Smooth muscle cell (in vitro differentiated cells): Measurements from ENCODE around the gene PLA2G6. TPM values are rescaled to one million over a fixed set of nuclear protein-coding genes. Genes with fewer than 3 reads are reported as not detected.

Experiments
- DNase-seq: peaks from one replicate; lab custom pipeline; 2025; ENCODE audit not compliant: unreplicated experiment; lab: John Stamatoyannopoulos, UW
- H2AFZ ChIP-seq: fragments of 200-600 bp; sonication (generic); 2 replicates; pipeline ENCODE4 v1.6.0; 2016; ENCODE audit warnings: antibody characterized with exemption, low read depth, mild to moderate bottlenecking
- H3F3A ChIP-seq: fragments of 200-600 bp; sonication (generic); 2 replicates; pipeline ENCODE4 v1.6.0; 2017; ENCODE audit warnings: antibody characterized with exemption, low read depth
- H3K27ac ChIP-seq: fragments of 200-600 bp; sonication (generic); 2 replicates; pipeline ENCODE4 v1.5.1; 2016; ENCODE audit warnings: low read depth, mild to moderate bottlenecking
- H3K27me3 ChIP-seq: fragments of 200-600 bp; sonication (generic); 2 replicates; pipeline ENCODE4 v1.6.1; 2016; ENCODE audit warnings: low read depth, mild to moderate bottlenecking
- H3K36me3 ChIP-seq: fragments of 200-600 bp; sonication (generic); 2 replicates; pipeline ENCODE4 v1.5.1; 2016; ENCODE audit warnings: low read depth
- H3K4me1 ChIP-seq: fragments of 200-600 bp; sonication (generic); 2 replicates; pipeline ENCODE4 v1.5.1; 2016; ENCODE audit warnings: low read depth
- H3K4me2 ChIP-seq: fragments of 200-600 bp; sonication (generic); 2 replicates; pipeline ENCODE4 v1.6.0; 2016; ENCODE audit warnings: mild to moderate bottlenecking
- H3K4me3 ChIP-seq: fragments of 200-600 bp; sonication (generic); 2 replicates; pipeline ENCODE4 v1.5.1; 2016; ENCODE audit warnings: mild to moderate bottlenecking
- H3K79me2 ChIP-seq: fragments of 200-600 bp; sonication (generic); 2 replicates; pipeline ENCODE4 v1.6.0; 2016; ENCODE audit warnings: low read depth, mild to moderate bottlenecking
- H3K9ac ChIP-seq: fragments of 200-600 bp; sonication (generic); 2 replicates; pipeline ENCODE4 v1.6.0; 2016; ENCODE audit warnings: low read depth
- H3K9me3 ChIP-seq: fragments of 200-600 bp; sonication (generic); replicated peaks from 2 replicates; pipeline ENCODE4 v1.5.1; 2016; ENCODE audit warnings: low read depth
- H4K20me1 ChIP-seq: fragments of 200-600 bp; sonication (generic); 2 replicates; pipeline ENCODE4 v1.6.0; 2016; ENCODE audit warnings: low read depth
- WGBS: methylation state at CpG from one replicate; pipeline ENCODE4 v1.1.7; 2016; ENCODE audit warnings: low lambda C conversion rate; 5-methylcytosine and 5-hydroxymethylcytosine counted together
- polyA plus RNA-seq: library from polyadenylated mRNA; unstranded; fragments of >200 nt; fragmentation: Nextera tagmentation; extraction: Ambion mirVana; gene quantifications from 2 replicates; pipeline ENCODE4 v1.2.1, GENCODE V29; 2016
- total RNA-seq: library from RNA; depleted of rRNA; stranded (reverse); fragments of >200 nt; gene quantifications from 2 replicates; pipeline ENCODE4 v1.2.3, GENCODE V29; 2014
- TF ChIP-seq, protein P1 (sequence below): fragments of 200-600 bp; sonication (generic); IDR thresholded peaks from 2 replicates; pipeline ENCODE4 v1.5.1; 2017; ENCODE audit warnings: borderline replicate concordance, mild to moderate bottlenecking, antibody characterized with exemption; ENCODE audit not compliant: insufficient read depth, poor library complexity, severe bottlenecking

Gene PLA2G6
- total and polyA plus RNA-seq, 2 experiments from 2014 or later: 6.1 to 8.9 TPM

DNA sequence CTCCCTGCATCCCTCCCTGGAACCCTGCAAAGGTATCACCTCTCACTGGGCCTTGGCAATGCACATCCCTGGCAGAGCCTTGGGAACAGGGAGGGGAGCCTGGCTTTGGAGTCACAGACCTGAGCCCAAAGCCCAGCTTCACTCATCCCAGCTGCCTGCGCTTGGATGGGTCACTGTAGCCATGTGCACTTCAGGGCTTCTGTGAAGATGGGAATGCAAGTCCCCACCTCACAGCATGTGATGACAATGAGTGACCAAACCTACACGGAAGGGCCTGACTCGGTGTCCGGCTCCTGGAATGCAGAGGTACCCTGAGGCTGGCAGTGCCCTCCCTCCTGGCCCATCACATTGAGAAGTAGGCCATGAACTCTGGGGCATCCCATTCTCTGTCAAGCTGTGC, 48.3 kb downstream of the PLA2G6 start:
- no peaks in the 10 kb centered on the region for H3K79me2 ChIP-seq
- H3K27ac ChIP-seq: no peak overlapping the region
- no peak overlapping the region for H2AFZ ChIP-seq
- no peaks in the 10 kb centered on the region for H3K36me3 ChIP-seq
- H3K4me2 ChIP-seq: no peak overlapping the region
- TF ChIP-seq, protein P1, sequence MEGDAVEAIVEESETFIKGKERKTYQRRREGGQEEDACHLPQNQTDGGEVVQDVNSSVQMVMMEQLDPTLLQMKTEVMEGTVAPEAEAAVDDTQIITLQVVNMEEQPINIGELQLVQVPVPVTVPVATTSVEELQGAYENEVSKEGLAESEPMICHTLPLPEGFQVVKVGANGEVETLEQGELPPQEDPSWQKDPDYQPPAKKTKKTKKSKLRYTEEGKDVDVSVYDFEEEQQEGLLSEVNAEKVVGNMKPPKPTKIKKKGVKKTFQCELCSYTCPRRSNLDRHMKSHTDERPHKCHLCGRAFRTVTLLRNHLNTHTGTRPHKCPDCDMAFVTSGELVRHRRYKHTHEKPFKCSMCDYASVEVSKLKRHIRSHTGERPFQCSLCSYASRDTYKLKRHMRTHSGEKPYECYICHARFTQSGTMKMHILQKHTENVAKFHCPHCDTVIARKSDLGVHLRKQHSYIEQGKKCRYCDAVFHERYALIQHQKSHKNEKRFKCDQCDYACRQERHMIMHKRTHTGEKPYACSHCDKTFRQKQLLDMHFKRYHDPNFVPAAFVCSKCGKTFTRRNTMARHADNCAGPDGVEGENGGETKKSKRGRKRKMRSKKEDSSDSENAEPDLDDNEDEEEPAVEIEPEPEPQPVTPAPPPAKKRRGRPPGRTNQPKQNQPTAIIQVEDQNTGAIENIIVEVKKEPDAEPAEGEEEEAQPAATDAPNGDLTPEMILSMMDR: no peak
- no peak overlapping the region for H3K9ac ChIP-seq
- no peaks in the 10 kb centered on the region for H3K4me1 ChIP-seq
- no peak overlapping the region for H3K4me3 ChIP-seq
- no peaks in the 10 kb centered on the region for H3K9me3 ChIP-seq
- no peak for DNase-seq
- H3K27me3 ChIP-seq: no peaks in the 10 kb centered on the region
- 99% methylated on average over 4 of the region's 4 CpGs for WGBS
- H4K20me1 ChIP-seq: no peaks in the 10 kb centered on the region
- no peaks in the 10 kb centered on the region for H3F3A ChIP-seq

DNA sequence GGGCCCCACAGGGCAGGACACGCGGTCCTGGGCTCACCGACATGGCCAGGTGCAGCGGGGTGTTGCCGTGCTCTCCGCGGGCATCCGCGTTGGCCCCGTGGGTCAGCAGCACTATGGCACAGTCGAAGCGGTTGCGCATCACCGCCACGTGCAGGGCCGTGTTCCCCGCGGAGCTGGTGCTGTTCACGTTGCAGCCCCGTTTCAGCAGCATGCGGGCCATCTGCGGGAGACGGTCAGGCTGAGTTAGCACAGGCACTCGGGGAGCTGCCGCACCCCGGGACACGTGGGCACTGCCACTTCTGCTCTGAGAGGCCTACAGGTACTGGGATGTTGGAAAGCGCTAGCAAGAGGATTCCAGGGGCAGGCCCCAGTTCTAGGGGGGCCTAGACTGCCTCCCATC, 48.8 kb downstream of the PLA2G6 start:
- H4K20me1 ChIP-seq: no peaks in the 10 kb centered on the region
- H3K9me3 ChIP-seq: no peaks in the 10 kb centered on the region
- H3F3A ChIP-seq: no peaks in the 10 kb centered on the region
- no peak overlapping the region for H3K27ac ChIP-seq
- H3K4me3 ChIP-seq: no peak overlapping the region
- no peak overlapping the region for H3K9ac ChIP-seq
- H3K27me3 ChIP-seq: no peaks in the 10 kb centered on the region
- no peak for DNase-seq
- no peak overlapping the region for H3K4me2 ChIP-seq
- no peaks in the 10 kb centered on the region for H3K79me2 ChIP-seq
- TF ChIP-seq, protein P1: no peak
- WGBS: 96% methylated on average over 27 of the region's 28 CpGs
- H3K36me3 ChIP-seq: no peaks in the 10 kb centered on the region
- no peak overlapping the region for H2AFZ ChIP-seq
- H3K4me1 ChIP-seq: no peaks in the 10 kb centered on the region

DNA sequence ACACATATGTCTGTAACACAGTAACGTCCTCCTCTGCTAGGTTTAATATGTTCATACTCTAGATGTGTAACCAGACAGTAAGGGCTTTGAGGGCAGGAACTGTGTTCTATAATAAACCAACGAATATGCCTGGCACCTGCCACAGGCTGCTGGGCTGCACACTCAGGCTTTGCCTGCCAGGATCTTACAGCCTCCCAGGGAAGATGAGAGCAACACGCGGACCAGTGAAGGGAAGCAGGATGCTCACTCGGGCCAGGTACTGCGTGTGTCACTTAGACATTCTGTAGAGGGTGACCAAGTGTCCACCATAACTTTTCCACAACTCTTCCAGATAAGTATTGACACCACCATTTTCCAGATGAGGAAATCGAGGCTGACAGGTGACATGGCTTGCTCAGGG, 49.5 kb downstream of the PLA2G6 start:
- Histone ChIP-seq H3K9me3 (no peaks in the 10 kb centered on the region), H3K4me3 (no peak overlapping the region), H3K36me3 (no peaks in the 10 kb centered on the region), H3F3A (no peaks in the 10 kb centered on the region), H3K9ac (no peak overlapping the region), H3K4me2 (no peak overlapping the region), H3K27me3 (no peaks in the 10 kb centered on the region), H4K20me1 (no peaks in the 10 kb centered on the region), H2AFZ (no peak overlapping the region), H3K4me1 (no peaks in the 10 kb centered on the region), H3K27ac (no peak overlapping the region), H3K79me2 (no peaks in the 10 kb centered on the region)
- WGBS: 88% methylated on average over 7 of the region's 7 CpGs
- DNase-seq: no peak
- TF ChIP-seq, protein P1: no peak

DNA sequence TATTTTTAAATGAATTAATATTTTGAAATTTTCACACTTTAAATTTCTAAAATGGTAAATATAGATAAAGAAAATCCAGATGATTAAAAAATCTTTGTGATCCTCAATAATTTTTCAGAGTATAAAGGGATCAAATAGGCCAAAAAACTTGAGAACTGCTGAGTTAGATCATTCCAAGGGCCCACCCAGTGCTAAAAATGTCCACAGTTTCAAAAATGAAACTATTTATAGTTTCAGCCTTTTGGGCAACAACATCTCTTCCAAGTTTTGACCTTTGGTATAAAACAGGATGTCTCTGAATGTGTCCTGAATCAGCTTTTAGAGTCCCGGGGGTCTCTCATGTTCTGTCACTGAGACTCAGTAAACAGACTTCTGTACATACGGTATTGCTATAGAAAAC, 50.2 kb downstream of the PLA2G6 start:
- H2AFZ ChIP-seq: no peak overlapping the region
- no peaks in the 10 kb centered on the region for H3K79me2 ChIP-seq
- TF ChIP-seq, protein P1: no peak
- no peak for DNase-seq
- no peak overlapping the region for H3K27ac ChIP-seq
- H4K20me1 ChIP-seq: no peaks in the 10 kb centered on the region
- no peak overlapping the region for H3K4me3 ChIP-seq
- no peaks in the 10 kb centered on the region for H3F3A ChIP-seq
- H3K9me3 ChIP-seq: no peaks in the 10 kb centered on the region
- 95% methylated on average over 2 of the region's 2 CpGs for WGBS
- H3K4me1 ChIP-seq: no peaks in the 10 kb centered on the region
- no peaks in the 10 kb centered on the region for H3K36me3 ChIP-seq
- H3K4me2 ChIP-seq: no peak overlapping the region
- H3K27me3 ChIP-seq: no peaks in the 10 kb centered on the region
- no peak overlapping the region for H3K9ac ChIP-seq
